HG03280 (cell line): ENCODE results near the gene OR10AG1.

ENCODE experiments used
- ATAC-seq: cut with Tn5 transposase; IDR thresholded peaks from one replicate; pipeline ENCODE4 v1.9.1; 2021; ENCODE audit warnings: mild to moderate bottlenecking, moderate library complexity; ENCODE audit not compliant: unreplicated experiment

The OR10AG1 gene, protein sequence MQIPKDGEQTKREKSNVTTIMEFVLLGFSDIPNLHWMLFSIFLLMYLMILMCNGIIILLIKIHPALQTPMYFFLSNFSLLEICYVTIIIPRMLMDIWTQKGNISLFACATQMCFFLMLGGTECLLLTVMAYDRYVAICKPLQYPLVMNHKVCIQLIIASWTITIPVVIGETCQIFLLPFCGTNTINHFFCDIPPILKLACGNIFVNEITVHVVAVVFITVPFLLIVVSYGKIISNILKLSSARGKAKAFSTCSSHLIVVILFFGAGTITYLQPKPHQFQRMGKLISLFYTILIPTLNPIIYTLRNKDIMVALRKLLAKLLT

DNA sequence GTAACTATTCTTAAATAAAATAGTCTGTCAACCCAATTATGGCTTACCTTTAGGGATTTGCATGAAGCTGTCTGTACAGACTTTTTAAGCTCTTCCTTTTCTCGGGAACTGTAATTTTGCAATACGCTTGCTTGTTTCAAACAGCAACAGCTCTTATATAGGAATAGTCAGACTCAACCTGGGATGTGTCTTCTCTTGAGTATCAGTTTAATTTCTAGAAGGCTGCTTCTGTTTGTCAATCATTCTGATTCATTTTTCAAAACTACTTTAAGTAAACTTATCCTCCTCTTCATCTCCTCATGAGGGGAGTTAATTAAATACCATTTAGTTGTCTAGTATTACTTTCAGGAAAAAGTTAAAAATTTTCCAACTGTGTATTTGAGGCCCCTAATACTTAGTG, at the start of gene OR10AG1:
Gene OR10AG1, minus strand, starts transcription at position 101 of the 400 bp plus-strand sequence. Its CDS starts 38 bp downstream, at position 63.
- ATAC-seq, result no peak

GRCh38 chr11:56013805-56014204, 44.1 kb upstream of the OR10AG1 start:
- ATAC-seq, result no peak

DNA sequence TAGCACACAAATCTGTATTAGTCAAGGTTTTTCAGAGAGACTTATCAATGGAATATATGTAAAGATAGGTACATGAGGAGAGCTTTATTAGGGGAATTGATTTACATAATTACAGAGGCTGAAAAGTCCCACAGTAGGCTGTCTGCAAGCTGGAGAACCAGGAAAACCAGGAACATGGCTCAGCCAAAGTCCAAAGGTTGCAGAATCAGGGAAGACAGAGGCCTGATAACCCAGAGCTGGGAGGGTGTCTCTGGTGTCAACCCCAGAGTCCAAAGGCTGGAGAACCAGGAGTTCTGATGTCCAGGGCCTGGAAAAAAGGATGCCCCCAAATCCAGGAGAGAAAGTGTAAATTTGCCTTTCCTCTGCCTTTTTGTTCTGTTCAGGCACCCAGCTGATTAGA, 41.0 kb upstream of the OR10AG1 start:
- ATAC-seq, result no peak

GRCh38 chr11:55994525-55994924, 24.8 kb upstream of the OR10AG1 start, which contains the start of gene OR5F1:
Gene OR5F1 (minus strand): TSS chr11:55994625. CDS start chr11:55994625, 0 bp downstream.
- no peak for ATAC-seq

- no peak for ATAC-seq
Measured at GRCh38 chr11:55970935-55971334, 1.2 kb upstream of the OR10AG1 start.

GRCh38 chr11:55967914-55968313, 1.8 kb downstream of the OR10AG1 start:
- ATAC-seq, result no peak

GRCh38 chr11:55966391-55966790, 3.4 kb downstream of the OR10AG1 start:
- ATAC-seq, result no peak

- ATAC-seq, result no peak
Measured at GRCh38 chr11:55956521-55956920, 13.2 kb downstream of the OR10AG1 start.

DNA sequence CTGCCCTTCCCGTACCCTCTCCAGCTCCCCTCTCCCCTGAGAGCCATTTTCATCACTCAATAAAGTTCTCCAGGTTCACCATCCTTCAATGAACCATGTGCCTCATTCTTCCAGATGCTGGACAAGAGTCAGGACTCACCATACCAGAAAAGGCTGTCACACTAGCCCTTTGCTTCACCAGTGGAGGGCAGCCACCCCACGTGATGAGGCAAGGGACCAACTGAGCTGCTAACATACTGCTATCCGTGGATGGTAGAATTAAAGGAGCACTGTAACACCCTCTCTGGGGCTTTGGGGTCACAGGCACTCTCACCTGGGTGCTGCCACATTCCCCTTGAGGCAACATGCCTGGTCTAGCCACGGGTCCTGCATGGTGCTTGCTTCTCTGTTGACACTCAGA, 20.4 kb downstream of the OR10AG1 start:
- no peak for ATAC-seq

- ATAC-seq, result no peak
Measured at GRCh38 chr11:55942785-55943392, 26.9 kb downstream of the OR10AG1 start.

DNA sequence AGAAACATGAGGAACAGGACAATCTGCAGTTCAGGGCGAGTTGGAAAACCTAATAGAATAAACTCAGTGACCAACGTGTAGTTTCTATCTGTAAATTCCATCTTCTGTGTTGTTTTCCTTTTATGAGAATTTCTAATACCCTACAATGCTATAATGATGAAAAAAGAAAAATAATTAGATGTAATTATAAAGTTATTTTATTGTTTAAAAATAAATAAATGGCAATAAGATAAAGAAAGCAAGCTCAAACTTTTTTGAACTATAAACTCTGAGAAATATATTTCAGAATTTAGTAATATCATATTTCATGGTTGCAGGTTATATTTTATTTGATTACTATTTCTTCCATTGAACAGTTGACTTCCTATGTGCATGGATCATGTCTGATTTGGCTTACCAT, 33.4 kb downstream of the OR10AG1 start, which contains the start of gene OR5I1:
Gene OR5I1, minus strand, starts transcription at position 101 of the 400 bp plus-strand sequence. Its CDS starts 0 bp downstream, at position 101.
- no peak for ATAC-seq

GRCh38 chr11:55920537-55920936, 49.2 kb downstream of the OR10AG1 start:
- no peak for ATAC-seq
